ENCODE measurements around the gene ZNF213.

- TF ChIP-seq CTCF (IDR thresholded peaks at IDR 0.05) (no peak), REST (IDR thresholded peaks at IDR 0.05; ENCODE audit: insufficient read depth in 1 of 2, low read depth in 2 of 2, low read length in 1 of 2) (no peak), POLR2AphosphoS5 (IDR thresholded peaks at IDR 0.05; ENCODE audit: low read depth, low read length) (no peak), SIN3A (IDR thresholded peaks at IDR 0.05; ENCODE audit: borderline replicate concordance, insufficient read depth, low read depth, low read length) (no peak)
Measured at GRCh38 chr16:3161235-3162018, 26.6 kb downstream of the ZNF213 start.

Data from Panc1 (cell line).